Adipocyte (in vitro differentiated cells): ENCODE results near the gene CEACAM16.

Experiments used
- DNase-seq: peaks from one replicate; pipeline ENCODE4 v3.0.0-alpha.2; 2015; ENCODE audit warnings: low read depth
- H3K27me3 ChIP-seq: replicated peaks from 2 replicates; pipeline ENCODE4 v1.7.0; 2013; ENCODE audit warnings: mild to moderate bottlenecking, low read length, moderate library complexity; ENCODE audit not compliant: control insufficient read depth, insufficient read depth
- H3K36me3 ChIP-seq: 2 replicates; pipeline ENCODE4 v1.7.0; 2013; ENCODE audit warnings: low read length, mild to moderate bottlenecking, moderate library complexity; ENCODE audit not compliant: control insufficient read depth, insufficient read depth, severe bottlenecking
- H3K4me1 ChIP-seq: 2 replicates; pipeline ENCODE4 v1.7.0; 2013; ENCODE audit warnings: mild to moderate bottlenecking, low read length, moderate library complexity; ENCODE audit not compliant: control insufficient read depth, insufficient read depth
- H3K4me3 ChIP-seq: 2 replicates; pipeline ENCODE4 v1.7.0; 2013; ENCODE audit warnings: mild to moderate bottlenecking, low read length, moderate library complexity
- H3K9ac ChIP-seq: 2 replicates; pipeline ENCODE4 v1.7.0; 2013; ENCODE audit warnings: mild to moderate bottlenecking, low read length, moderate library complexity
- H3K9me3 ChIP-seq: 2 replicates; pipeline ENCODE4 v1.7.0; 2013; ENCODE audit warnings: mild to moderate bottlenecking, low read length, moderate library complexity; ENCODE audit not compliant: control insufficient read depth

CEACAM16 gene

DNA sequence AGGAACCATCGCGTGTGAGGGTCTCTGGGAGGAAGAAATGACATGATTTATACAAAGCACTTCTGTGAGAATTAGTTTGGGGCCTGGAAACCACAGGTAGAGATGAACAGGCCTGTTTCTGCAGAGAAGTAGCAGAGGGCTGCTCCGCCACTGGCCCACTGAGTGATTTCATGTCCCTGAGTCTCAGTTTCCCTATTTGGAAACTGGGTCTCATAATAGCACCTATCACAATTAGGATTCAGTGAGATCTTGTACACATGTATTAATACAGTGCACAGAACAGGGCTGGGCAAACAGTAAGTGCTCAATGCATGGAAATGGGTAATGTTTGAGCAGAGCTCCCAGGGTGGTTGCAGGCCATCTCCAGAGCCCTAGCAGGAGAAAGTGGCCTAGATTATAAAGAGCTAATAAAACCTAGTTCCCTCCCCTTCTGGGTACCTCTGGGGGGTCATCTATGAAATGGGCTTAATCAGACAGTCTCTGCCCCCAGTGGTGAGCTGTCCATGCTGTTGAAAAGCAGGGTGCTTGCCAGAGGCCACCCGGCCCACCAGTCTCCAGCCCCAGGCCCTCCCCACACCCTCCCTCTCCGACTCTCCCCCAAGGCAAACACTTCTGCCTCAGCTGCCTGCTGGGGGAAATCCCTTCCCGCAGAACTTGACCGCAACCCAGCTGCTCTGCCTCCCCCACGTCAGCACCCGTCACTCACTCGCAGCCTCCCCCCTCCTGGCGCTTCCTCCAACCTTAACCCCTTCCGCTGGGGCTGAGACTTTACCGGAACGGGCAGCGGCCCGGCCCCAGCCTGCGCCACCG is 54.1 kb downstream of the CEACAM16 start:
- DNase-seq = peak; percentile 94
- no peaks in the 10 kb centered on the region for H3K9me3 ChIP-seq
- peaks cover 72% of the 10 kb centered on the region for H3K4me1 ChIP-seq
- H3K27me3 ChIP-seq = no peaks in the 10 kb centered on the region
- H3K9ac ChIP-seq = peak overlapping the region; percentile 95
- peaks cover 35% of the 10 kb centered on the region for H3K36me3 ChIP-seq
- peak overlapping the region; percentile 51 for H3K4me3 ChIP-seq

DNA sequence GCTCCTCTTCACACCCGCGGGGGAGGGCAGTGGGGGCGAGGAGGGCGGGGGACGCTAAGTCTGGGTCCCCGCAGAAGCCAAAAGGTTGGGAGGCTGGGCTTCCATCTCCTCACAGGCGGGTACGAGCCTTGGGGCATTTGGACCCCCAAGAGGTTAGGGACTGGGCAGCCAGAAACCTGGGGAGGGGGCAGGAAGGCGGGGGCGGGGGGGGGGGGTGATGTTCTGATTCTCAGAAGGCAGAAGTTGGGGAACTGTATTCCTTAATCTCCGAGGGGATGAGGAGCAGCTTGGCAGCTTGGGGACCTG is 54.6 kb downstream of the CEACAM16 start:
- peak overlapping the region; percentile 83 for H3K4me3 ChIP-seq
- H3K9me3 ChIP-seq = no peaks in the 10 kb centered on the region
- H3K27me3 ChIP-seq = no peaks in the 10 kb centered on the region
- peaks cover 75% of the 10 kb centered on the region for H3K4me1 ChIP-seq
- DNase-seq = no peak
- peak overlapping the region; percentile 95 for H3K9ac ChIP-seq
- peaks cover 38% of the 10 kb centered on the region for H3K36me3 ChIP-seq

DNA sequence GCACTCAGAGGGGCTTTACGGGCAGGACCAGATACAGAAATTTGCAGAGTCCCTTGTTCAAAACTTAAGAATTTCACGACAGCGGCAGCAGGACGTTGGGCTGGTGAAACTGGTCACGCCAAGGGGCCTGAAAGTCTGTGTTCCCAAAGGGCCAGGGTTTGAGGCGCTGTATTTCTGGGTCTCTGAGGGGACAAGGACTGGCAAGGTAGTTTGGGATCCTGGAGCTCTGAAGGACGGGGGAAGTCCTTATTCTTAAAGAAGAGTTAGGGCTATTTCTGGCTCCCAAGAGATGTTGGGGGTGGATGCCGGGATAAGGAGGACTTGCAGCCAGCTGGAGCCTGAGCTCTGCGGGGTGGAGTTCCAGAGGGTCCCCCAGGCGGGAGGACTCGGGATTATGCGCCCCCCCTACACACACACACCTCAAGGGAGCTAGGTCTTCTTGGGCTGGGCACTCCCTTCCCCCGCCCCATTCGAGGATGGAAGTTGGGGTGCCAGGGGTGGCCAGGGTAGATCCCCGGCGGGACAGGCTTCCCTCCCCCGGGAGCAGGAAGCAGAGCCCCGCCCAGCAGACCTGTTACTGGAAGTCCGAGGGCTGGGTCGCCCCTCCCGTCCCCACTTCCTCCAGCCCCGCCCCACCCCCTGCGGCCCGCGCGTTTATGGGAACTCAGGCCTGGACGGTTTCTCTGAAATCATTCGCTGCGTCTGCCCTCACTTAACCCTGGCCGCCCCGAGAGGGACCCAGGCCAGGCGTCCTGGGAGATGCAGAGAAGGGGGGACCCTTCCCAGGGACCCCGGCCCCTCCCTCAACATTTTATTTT is 55.2 kb downstream of the CEACAM16 start:
- peak overlapping the region; percentile 83 for H3K4me3 ChIP-seq
- peaks cover 39% of the 10 kb centered on the region for H3K36me3 ChIP-seq
- peak overlapping the region; percentile 95 for H3K9ac ChIP-seq
- DNase-seq = peak; percentile 79
- H3K4me1 ChIP-seq = peaks cover 76% of the 10 kb centered on the region
- no peaks in the 10 kb centered on the region for H3K9me3 ChIP-seq
- H3K27me3 ChIP-seq = no peaks in the 10 kb centered on the region

DNA sequence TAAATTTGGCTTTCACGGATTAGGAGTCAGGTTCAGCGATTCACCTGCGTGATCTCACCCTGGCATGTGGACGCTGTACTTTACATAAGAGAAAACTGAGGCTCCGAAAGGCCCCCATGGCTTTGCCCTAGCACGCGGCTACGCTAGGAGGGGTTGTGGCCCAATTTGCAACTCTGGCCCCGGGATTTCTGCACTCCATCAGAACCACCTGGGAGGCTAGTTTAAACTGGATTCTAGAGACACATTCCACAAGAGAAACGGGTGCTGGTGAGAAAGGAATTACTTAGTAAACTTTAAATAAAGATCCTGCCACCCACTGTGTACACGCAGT is 55.8 kb downstream of the CEACAM16 start:
- no peak for DNase-seq
- Histone ChIP-seq H3K36me3 (peaks cover 45% of the 10 kb centered on the region), H3K4me1 (peaks cover 71% of the 10 kb centered on the region), H3K4me3 (peak overlapping the region; percentile 52), H3K9me3 (no peaks in the 10 kb centered on the region), H3K9ac (peak overlapping the region; percentile 95), H3K27me3 (no peaks in the 10 kb centered on the region)

DNA sequence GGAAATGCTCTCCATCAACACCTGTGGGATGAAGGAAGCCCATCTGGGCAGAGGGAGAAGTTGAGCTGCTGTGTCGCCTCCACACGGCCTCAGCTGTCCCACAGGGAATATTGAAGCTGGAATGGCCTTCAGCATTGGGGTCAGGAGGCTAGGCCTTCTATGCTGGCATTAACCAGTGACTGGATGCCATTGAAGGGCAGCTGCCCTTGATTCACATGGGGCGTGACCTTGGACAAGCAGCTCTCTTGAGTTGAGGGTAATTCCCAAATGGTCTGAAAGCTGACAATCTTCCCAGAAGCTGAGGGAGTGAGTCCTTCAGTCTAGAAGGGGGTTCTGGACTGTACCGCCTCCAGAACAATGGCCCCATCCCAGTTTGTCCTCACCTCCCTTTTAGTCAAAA is 56.3 kb downstream of the CEACAM16 start:
- Histone ChIP-seq H3K27me3 (no peaks in the 10 kb centered on the region), H3K9me3 (no peaks in the 10 kb centered on the region), H3K9ac (peak overlapping the region; percentile 95), H3K36me3 (peaks cover 50% of the 10 kb centered on the region), H3K4me3 (peak overlapping the region; percentile 52), H3K4me1 (peaks cover 66% of the 10 kb centered on the region)
- DNase-seq = no peak

DNA sequence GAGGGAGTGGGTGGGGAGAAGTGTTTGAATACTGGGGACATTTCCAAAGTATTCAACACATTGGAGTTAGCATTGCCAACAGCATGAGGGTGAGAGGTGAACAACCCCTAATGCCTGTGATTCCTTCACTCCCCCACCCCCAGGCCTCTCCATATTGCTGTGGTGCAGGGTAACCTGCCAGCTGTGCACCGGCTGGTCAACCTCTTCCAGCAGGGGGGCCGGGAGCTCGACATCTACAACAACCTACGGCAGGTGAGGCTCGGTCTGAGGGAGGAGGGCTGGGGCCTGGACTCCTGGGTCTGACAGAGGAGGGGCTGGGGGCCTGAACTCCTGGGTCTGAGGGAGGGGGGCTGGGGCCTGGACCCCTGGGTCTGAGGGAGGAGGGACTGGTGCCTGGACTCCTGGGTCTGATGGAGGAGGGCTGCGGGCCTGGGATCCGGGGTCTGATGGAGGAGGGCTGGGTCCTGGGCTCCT is 57.2 kb downstream of the CEACAM16 start:
- H3K9ac ChIP-seq = peak overlapping the region; percentile 75
- no peaks in the 10 kb centered on the region for H3K27me3 ChIP-seq
- peak overlapping the region; percentile 50 for H3K4me3 ChIP-seq
- H3K4me1 ChIP-seq = peaks cover 62% of the 10 kb centered on the region
- no peaks in the 10 kb centered on the region for H3K9me3 ChIP-seq
- peaks cover 48% of the 10 kb centered on the region for H3K36me3 ChIP-seq
- no peak for DNase-seq

DNA sequence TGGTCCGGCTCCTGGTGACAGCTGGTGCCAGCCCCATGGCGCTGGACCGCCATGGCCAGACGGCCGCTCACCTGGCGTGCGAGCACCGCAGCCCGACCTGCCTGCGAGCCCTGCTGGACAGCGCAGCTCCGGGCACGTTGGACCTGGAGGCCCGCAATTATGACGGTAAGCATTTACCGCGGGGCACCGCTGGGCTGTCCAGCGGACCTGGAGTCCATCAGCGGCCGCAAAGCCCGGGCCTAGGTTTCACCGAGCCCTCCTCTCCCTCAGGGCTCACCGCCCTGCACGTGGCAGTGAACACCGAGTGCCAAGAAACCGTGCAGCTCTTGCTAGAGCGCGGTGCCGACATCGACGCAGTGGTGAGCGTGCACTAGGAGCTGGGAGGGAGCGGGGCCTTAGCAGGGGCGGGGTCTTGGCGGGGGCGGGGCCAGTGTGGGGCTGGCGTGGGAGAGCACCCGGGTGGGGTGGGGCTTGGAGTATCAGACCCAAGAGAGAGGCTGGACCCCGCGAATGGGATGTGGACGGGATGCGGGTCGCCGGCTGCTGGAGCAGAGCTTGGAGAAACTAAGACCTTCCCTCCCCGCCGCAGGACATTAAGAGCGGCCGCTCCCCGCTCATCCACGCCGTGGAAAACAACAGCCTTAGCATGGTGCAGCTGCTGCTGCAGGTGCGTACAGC is 58.2 kb downstream of the CEACAM16 start:
- Histone ChIP-seq H3K9me3 (no peaks in the 10 kb centered on the region), H3K4me3 (peak overlapping the region; percentile 76), H3K4me1 (peaks cover 55% of the 10 kb centered on the region), H3K9ac (peak overlapping the region; percentile 84), H3K36me3 (peaks cover 37% of the 10 kb centered on the region), H3K27me3 (no peaks in the 10 kb centered on the region)
- DNase-seq = no peak

DNA sequence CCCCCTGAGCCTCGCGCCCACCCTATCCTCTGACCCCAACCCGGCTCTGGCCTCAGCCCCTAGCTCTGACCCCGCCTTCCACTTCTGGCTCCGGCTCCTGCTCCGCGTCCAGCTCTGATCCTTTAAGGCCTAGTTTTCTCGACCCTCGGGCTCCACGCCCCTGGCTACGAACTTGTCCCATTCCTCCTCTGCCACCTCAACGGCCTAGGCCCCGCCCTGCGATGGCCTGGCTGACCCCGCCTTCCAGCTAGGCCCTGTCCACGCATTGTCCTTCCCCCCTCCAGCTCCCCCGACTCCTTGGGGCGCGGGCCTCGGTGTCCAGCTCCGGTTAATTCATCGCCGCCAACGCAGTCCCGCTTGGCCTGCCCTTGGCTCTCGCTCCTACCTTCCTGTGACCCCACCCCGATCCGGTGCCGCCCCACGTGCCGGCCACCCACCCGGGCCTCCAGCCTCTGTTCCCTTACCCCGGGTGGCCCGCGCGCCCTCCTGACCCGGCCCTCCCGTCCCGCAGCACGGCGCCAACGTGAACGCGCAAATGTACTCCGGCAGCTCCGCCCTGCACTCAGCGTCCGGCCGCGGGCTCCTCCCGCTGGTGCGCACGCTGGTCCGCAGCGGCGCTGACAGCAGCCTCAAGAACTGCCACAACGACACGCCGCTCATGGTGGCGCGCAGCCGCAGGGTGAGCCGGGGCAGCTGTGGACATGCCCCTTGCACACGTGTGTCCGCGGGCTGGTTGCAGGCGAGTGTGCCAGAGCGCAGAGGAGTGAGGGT is 59.0 kb downstream of the CEACAM16 start:
- Histone ChIP-seq H3K4me1 (peaks cover 48% of the 10 kb centered on the region), H3K36me3 (peaks cover 30% of the 10 kb centered on the region), H3K9ac (peak overlapping the region; percentile 84), H3K27me3 (no peaks in the 10 kb centered on the region), H3K9me3 (no peaks in the 10 kb centered on the region), H3K4me3 (peak overlapping the region; percentile 76)
- no peak for DNase-seq

DNA sequence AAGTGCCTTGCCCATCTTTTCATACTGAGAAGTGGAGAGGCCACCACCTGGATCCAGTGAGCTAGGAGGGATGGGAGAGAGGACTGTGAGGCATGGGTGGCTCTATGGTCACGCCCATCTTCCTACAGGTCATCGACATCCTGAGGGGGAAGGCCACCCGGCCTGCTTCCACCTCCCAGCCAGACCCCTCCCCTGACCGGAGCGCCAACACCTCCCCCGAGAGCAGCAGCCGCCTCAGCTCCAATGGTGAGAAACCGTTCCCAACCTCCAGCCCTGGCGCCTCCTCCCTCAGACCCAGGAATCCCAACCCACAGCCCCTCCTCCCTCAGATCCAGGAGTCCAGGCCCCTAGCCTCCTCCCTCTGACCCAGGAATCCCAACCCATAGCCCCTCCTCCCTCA is 59.6 kb downstream of the CEACAM16 start:
- no peaks in the 10 kb centered on the region for H3K9me3 ChIP-seq
- peaks cover 30% of the 10 kb centered on the region for H3K36me3 ChIP-seq
- H3K9ac ChIP-seq = peak overlapping the region; percentile 84
- H3K4me1 ChIP-seq = peaks cover 44% of the 10 kb centered on the region
- peak overlapping the region; percentile 76 for H3K4me3 ChIP-seq
- H3K27me3 ChIP-seq = no peaks in the 10 kb centered on the region
- no peak for DNase-seq

DNA sequence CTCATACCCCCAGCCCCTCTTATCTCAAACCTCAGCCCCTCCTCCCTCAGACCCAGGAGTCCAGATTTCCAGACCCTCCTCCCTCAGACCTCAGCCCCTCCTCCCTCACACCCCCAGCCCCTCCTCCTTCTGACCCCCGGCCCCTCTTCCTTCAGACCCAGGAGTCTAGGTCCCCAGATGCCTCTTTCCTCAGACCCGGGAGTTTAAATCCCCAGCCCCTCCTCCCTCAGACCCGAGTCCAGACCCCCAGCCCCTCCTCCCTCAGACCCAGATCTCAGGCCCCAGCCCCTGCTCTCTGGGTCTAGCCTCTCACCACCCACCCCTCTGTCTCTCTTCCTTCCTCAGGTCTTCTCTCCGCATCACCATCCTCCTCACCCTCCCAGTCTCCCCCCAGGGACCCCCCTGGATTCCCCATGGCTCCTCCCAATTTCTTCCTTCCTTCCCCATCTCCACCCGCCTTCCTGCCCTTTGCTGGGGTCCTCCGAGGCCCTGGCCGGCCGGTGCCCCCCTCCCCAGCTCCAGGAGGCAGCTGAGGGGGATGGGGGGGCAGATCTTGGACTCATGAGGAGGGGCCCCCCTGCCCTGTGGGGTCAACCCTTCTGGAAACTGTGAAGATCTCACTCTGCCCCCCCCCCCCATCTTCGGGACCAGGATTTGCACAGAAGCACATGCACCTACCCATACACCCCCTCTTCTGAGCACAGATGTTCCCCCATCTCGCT is 60.3 kb downstream of the CEACAM16 start:
- Histone ChIP-seq H3K9me3 (no peaks in the 10 kb centered on the region), H3K36me3 (peaks cover 30% of the 10 kb centered on the region), H3K4me1 (peaks cover 44% of the 10 kb centered on the region), H3K27me3 (no peaks in the 10 kb centered on the region), H3K4me3 (no peak overlapping the region), H3K9ac (no peak overlapping the region)
- DNase-seq = no peak
